ENCODE measurements around the gene C1QTNF2.

DNA sequence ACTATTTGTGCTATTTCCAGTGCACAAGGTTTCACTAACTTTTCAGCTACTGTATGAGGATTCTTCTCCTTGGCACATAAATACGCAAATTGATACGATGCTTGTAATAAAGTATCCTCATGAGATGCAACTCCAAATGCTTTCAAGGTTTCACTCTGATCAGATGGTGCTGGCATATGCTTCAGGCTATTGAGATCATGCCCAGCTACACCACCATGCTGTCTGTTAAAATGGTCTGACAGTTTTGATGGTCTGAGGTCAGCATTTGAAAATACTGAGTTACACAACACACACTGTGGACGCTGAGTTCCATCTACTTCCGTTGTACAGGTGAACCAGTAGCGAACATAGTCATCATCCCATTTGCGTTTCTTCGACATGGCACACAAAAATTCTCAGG, 24.7 kb upstream of the C1QTNF2 start:
- TF ChIP-seq, protein P1, sequence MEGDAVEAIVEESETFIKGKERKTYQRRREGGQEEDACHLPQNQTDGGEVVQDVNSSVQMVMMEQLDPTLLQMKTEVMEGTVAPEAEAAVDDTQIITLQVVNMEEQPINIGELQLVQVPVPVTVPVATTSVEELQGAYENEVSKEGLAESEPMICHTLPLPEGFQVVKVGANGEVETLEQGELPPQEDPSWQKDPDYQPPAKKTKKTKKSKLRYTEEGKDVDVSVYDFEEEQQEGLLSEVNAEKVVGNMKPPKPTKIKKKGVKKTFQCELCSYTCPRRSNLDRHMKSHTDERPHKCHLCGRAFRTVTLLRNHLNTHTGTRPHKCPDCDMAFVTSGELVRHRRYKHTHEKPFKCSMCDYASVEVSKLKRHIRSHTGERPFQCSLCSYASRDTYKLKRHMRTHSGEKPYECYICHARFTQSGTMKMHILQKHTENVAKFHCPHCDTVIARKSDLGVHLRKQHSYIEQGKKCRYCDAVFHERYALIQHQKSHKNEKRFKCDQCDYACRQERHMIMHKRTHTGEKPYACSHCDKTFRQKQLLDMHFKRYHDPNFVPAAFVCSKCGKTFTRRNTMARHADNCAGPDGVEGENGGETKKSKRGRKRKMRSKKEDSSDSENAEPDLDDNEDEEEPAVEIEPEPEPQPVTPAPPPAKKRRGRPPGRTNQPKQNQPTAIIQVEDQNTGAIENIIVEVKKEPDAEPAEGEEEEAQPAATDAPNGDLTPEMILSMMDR (conservative IDR thresholded peaks at IDR 0.05 in 1 of 2, IDR thresholded peaks at IDR 0.05 in 1 of 2; ENCODE audit: low read depth in 1 of 2, low read length in 2 of 2) = no peak
- TF ChIP-seq EZH2 (IDR thresholded peaks at IDR 0.05; ENCODE audit: low read length, missing control alignments) = no peak
